Dendritic cell treated with granulocyte-macrophage colony-stimulating factor and Interleukin-4, amounts not matched to agents 40 ng/mL and 50 ng/mL, for 4 days (primary cell): Measurements from ENCODE around the gene EGFL7.

Experiments
- H3K27ac Mint-ChIP-seq: one replicate; pipeline ENCODE4 v1.8.0; 2022; ENCODE audit warnings: mild to moderate bottlenecking, mixed read lengths
- H3K27me3 Mint-ChIP-seq: one replicate; pipeline ENCODE4 v1.8.0; 2022; ENCODE audit warnings: mild to moderate bottlenecking, mixed read lengths
- H3K36me3 Mint-ChIP-seq: one replicate; pipeline ENCODE4 v1.8.0; 2022; ENCODE audit warnings: low read depth, mixed read lengths
- H3K4me1 Mint-ChIP-seq: one replicate; pipeline ENCODE4 v1.8.0; 2022; ENCODE audit warnings: low read depth, mixed read lengths
- H3K4me3 Mint-ChIP-seq: one replicate; pipeline ENCODE4 v1.8.0; 2022; ENCODE audit warnings: mild to moderate bottlenecking, moderate library complexity, mixed read lengths
- H3K9me3 Mint-ChIP-seq: one replicate; pipeline ENCODE4 v1.8.0; 2022; ENCODE audit warnings: mixed read lengths
- intact Hi-C: fragments of 100-400 bp; cut with micrococcal nuclease; formaldehyde crosslinking; loops from one replicate; pipeline ENCODE4 v1.15.0; 2022

The EGFL7 gene

DNA sequence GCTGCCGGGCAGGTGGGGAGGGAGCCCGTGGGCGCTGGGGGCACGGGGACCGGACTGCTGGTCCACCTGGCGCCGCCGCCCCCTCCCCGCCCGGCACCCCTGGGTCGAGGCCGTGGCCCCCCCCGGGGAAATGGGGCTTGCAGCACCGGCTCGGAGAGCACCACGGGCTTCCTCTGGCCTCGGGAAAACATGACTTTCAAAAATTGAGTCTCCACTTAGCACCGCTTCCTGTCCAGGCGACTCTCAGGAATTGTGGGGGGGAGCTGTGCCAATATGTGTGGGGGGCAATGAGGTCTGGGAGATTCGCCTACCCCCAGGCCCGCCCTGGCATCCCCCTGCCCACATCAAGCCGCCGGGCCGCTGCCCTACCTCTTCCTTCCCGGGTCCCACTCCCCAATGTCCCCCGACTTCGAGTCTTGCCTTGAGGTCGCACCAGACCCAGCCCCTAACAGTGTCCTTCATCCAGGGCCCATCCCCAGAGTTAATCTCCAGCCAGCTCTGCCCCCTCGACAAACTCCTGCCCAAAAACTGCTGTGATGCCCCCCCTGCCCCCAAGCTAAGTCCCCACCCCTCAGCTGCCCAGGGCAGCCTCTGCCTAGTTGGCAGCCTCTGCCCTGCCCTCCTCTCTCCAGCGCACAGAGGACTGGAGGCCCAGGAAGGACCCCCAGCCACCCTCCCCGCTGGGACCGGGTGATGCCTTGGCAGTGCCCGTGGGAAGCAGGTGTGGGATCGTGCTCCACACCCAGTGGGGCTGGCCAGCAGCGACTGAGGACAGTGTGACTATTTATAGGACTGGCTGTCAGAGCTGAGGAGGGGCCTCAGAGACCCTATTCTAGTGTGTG, 3.9 kb downstream of the EGFL7 start:
- Mint-ChIP-seq H3K27ac (peak overlapping the region; percentile 59), H3K9me3 (no peaks in the 10 kb centered on the region), H3K4me3 (peak overlapping the region; percentile 50), H3K36me3 (no peaks in the 10 kb centered on the region), H3K4me1 (peaks cover 12% of the 10 kb centered on the region), H3K27me3 (peaks cover 88% of the 10 kb centered on the region)
- intact Hi-C loops = no loop called here

DNA sequence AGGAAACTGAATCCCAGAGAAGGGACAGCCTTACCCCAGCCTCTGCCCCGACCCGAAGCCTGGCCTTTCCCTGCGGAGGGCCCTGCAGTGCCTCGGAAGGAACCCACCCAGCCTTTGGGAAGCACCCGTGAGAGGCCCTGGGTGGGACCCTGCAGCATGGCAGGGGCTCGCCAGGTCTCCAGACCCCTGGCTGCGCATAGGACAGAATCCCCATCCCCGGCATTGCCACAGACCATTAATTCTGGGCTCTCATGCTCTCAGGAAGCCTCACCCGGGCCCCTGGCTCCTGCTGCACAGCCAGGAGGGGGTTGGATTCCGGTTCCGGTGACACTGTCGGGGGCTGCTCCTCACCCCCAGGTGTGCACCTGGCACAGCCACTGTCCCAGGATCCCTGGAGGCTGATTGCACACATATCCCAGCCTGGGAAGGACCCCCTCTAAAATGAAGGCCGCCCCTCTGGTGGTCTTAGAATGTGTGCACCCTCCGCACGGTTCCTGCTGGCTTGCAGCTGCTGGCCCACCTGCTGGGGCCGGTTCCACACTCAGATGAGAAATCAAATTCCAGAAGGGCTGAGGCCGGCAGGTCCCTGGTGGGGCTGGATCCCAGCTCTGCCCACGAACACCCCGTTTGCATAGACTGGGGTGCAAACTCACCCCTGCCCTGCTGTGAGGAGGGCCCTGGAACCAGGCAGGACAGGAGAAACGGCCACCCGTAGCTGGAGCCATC, 4.7 kb downstream of the EGFL7 start:
- Mint-ChIP-seq H3K4me3 (no peak overlapping the region), H3K4me1 (peaks cover 12% of the 10 kb centered on the region), H3K36me3 (peaks cover 4% of the 10 kb centered on the region), H3K27ac (no peak overlapping the region), H3K9me3 (no peaks in the 10 kb centered on the region), H3K27me3 (peaks cover 81% of the 10 kb centered on the region)
- intact Hi-C loops = no loop called here

DNA sequence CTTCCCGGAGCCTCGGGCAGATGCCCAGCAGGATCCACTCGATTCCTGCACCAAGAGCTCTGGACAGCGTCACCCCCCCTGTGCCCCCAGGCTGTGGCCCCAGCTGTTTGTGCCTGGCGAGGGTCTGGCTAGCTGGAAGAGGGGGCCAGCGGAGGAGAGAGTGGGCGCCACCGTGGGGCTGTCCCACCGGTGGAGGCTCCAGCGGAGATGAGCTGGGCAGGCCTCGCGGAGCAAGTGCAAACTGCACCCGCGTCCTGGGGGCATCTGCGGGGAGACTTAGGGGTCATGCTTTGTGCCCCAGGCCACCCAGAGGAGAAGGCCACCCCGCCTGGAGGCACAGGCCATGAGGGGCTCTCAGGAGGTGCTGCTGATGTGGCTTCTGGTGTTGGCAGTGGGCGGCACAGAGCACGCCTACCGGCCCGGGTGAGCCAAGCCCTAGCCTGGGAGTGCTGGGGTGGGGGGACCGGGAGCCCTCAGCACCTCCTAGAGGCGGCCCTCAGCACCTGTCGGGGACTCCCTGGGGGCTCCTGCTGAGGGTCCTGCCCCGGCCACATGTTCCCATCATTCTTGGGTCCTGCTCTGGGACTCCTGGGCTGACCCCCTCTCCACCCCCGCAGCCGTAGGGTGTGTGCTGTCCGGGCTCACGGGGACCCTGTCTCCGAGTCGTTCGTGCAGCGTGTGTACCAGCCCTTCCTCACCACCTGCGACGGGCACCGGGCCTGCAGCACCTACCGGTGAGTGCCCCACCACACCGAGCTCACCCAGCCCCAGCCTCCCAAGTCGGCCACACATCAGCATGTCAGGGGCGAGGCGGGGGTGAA, 5.4 kb downstream of the EGFL7 start:
- Mint-ChIP-seq H3K9me3 (no peaks in the 10 kb centered on the region), H3K4me1 (peaks cover 12% of the 10 kb centered on the region), H3K4me3 (no peak overlapping the region), H3K27me3 (peaks cover 73% of the 10 kb centered on the region), H3K27ac (no peak overlapping the region), H3K36me3 (peaks cover 12% of the 10 kb centered on the region)
- intact Hi-C loops = no loop called here

DNA sequence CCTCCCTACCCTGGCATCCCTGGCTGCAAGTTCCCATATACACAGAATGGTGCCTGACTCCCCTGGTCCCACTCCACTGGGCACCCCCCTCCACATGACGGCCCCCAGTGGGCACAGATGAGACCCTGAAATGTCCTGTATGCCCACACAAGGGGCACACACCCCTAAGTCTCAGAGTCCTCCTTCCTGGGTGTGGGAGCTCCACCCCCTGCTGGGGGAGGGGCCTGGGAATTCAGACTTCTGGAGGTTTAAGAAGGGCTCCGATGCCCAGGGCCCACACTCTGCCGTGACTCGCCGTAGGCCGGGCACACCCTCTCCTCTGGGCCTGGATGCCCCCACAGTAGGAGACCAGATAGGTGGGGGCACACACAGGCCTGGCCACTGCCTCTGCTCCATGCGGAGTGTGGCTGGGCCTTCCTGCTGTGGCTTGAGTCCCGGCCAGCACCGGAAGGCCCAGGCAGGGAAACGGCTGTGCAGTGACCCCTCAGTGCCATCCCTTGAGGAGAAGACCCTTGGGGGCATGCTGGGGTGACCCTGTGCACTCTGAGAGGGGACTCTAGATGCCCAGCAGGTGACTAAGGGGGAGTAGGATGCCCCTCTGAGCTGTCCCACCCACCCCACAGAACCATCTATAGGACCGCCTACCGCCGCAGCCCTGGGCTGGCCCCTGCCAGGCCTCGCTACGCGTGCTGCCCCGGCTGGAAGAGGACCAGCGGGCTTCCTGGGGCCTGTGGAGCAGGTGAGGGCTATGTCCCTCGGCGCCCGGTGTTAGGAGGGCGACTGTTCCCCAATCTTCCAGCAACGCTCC, 6.5 kb downstream of the EGFL7 start:
- Mint-ChIP-seq H3K27ac (no peak overlapping the region), H3K9me3 (no peaks in the 10 kb centered on the region), H3K4me1 (peaks cover 12% of the 10 kb centered on the region), H3K36me3 (peaks cover 23% of the 10 kb centered on the region), H3K27me3 (peaks cover 63% of the 10 kb centered on the region), H3K4me3 (no peak overlapping the region)
- intact Hi-C loops = no loop called here

DNA sequence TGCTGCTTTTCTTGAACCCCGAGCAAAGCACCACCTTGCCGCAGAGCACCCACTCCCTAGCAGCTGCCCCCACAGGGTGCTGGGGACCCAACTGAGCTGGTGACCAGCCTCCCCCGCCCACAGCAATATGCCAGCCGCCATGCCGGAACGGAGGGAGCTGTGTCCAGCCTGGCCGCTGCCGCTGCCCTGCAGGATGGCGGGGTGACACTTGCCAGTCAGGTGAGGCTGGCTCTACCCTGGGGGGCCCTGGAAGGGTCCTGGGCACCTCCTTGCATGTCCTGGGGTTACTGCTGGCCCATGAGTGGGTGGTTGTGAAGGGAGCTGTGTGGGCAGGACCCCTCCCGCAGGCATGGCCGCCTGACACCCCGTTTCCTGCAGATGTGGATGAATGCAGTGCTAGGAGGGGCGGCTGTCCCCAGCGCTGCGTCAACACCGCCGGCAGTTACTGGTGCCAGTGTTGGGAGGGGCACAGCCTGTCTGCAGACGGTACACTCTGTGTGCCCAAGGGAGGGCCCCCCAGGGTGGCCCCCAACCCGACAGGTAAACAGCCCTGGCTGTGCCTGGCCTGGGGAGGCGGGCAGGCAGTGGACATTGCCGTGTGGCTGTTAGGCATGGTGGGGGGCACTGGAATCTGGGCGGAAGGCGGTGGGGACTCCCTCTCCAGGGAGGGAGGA, 7.2 kb downstream of the EGFL7 start:
- H3K27ac Mint-ChIP-seq = no peak overlapping the region
- no peak overlapping the region for H3K4me3 Mint-ChIP-seq
- intact Hi-C loops = no loop called here
- H3K4me1 Mint-ChIP-seq = peaks cover 13% of the 10 kb centered on the region
- peaks cover 30% of the 10 kb centered on the region for H3K36me3 Mint-ChIP-seq
- H3K9me3 Mint-ChIP-seq = no peaks in the 10 kb centered on the region
- H3K27me3 Mint-ChIP-seq = peaks cover 55% of the 10 kb centered on the region

DNA sequence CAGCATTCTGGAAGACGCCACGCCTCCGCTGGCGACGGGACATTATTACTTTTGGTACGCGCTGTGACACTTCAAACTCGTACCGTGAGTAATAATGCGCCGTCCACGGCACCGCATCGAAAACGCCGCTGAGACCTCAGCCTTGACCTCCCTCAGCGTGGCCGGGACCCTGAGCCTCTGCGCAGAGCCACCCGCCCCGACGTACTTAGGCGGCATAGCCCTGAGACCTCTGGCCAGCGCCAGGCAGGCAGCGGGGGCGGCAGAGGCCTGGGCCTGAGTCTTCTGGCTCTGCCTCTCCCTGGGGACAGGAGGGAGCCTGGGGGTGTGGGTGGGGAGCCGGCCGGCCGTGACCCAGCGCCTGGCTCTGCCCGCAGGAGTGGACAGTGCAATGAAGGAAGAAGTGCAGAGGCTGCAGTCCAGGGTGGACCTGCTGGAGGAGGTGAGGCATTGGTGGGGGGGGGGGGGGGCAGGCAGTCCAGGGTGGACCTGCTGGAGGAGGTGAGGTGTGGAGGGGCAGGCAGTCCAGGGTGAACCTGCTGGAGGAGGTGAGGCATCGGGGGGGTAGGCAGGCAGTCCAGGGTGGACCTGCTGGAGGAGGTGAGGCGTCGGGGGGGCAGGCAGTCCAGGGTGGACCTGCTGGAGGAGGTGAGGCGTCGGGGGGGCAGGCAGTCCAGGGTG, 8.0 kb downstream of the EGFL7 start:
- H3K4me3 Mint-ChIP-seq = no peak overlapping the region
- no peak overlapping the region for H3K27ac Mint-ChIP-seq
- intact Hi-C loops = no loop called here
- peaks cover 50% of the 10 kb centered on the region for H3K27me3 Mint-ChIP-seq
- peaks cover 11% of the 10 kb centered on the region for H3K4me1 Mint-ChIP-seq
- H3K9me3 Mint-ChIP-seq = no peaks in the 10 kb centered on the region
- peaks cover 37% of the 10 kb centered on the region for H3K36me3 Mint-ChIP-seq

DNA sequence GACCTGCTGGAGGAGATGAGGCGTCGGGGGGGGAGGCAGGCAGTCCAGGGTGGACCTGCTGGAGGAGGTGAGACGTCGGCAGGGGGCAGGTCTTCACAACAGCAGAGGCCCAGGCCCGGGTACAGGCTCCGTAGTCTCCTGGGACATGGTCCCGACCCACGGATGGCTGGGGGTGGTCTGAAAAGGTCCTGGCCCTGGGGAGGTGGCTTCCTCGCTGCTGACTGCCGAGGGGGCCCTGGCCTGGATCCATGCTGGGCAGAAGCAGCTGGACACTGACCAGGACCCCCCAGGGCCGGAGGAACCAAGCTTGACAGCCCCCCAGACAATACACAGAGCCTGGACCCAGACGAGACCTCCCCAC, 8.5 kb downstream of the EGFL7 start:
- H3K27me3 Mint-ChIP-seq = peaks cover 50% of the 10 kb centered on the region
- no peak overlapping the region for H3K4me3 Mint-ChIP-seq
- intact Hi-C loops = no loop called here

DNA sequence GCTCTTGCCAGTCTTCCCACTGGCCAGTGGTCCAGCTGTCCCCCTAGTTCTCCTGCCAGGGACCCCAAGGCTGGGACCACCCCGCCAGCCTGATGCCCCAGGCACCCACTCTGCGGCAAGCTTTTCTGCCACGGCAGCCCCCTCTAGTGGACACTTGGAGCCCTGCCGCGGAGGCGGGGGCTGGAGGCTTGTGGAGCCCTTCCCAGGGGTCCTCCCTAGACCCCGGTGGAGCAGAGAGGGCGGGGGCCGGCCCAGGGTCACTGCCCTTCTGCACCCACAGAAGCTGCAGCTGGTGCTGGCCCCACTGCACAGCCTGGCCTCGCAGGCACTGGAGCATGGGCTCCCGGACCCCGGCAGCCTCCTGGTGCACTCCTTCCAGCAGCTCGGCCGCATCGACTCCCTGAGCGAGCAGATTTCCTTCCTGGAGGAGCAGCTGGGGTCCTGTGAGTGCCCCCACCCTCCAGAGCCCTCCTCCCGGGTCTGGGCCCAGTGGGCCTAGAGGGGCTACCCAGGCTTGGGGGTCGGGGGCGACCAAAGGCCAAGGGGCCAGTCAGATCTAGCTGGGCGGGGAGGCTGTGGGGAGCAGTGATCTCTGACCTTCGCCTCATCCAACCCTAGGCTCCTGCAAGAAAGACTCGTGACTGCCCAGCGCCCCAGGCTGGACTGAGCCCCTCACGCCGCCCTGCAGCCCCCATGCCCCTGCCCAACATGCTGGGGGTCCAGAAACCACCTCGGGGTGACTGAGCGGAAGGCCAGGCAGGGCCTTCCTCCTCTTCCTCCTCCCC, 9.1 kb downstream of the EGFL7 start:
- Mint-ChIP-seq H3K4me3 (no peak overlapping the region), H3K36me3 (peaks cover 48% of the 10 kb centered on the region), H3K27ac (no peak overlapping the region), H3K4me1 (peaks cover 5% of the 10 kb centered on the region), H3K27me3 (peaks cover 44% of the 10 kb centered on the region), H3K9me3 (no peaks in the 10 kb centered on the region)
- intact Hi-C loops = no loop called here

More for the DNA sequence above, 8.5 kb downstream of the EGFL7 start:
- Mint-ChIP-seq H3K36me3 (peaks cover 42% of the 10 kb centered on the region), H3K27ac (no peak overlapping the region), H3K9me3 (no peaks in the 10 kb centered on the region), H3K4me1 (peaks cover 11% of the 10 kb centered on the region)

DNA sequence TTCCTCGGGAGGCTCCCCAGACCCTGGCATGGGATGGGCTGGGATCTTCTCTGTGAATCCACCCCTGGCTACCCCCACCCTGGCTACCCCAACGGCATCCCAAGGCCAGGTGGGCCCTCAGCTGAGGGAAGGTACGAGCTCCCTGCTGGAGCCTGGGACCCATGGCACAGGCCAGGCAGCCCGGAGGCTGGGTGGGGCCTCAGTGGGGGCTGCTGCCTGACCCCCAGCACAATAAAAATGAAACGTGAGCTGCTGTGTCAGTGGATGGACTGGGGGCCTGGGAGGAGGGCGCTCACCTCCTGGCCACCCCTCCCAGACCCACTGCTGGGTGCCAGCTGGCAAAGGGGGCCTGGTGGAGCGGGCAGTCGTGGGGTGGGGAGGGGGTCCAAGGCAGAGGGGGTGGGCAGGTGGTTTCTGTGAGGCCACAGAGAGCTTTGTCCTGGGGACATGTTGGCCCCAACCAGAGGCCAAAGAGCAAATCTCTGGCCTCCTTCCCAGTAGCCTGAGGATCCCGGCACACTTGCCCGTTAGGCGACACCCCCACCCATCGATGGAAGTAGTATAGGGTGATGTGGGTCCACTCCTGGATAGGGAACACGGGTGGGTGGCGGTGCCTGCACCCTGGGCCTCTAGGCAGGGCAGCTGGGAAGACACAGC, 9.8 kb downstream of the EGFL7 start:
- intact Hi-C loops = no loop called here
- H3K4me3 Mint-ChIP-seq = no peak overlapping the region
- H3K36me3 Mint-ChIP-seq = peaks cover 55% of the 10 kb centered on the region
- H3K4me1 Mint-ChIP-seq = peaks cover 5% of the 10 kb centered on the region
- peaks cover 37% of the 10 kb centered on the region for H3K27me3 Mint-ChIP-seq
- no peaks in the 10 kb centered on the region for H3K9me3 Mint-ChIP-seq
- H3K27ac Mint-ChIP-seq = no peak overlapping the region

DNA sequence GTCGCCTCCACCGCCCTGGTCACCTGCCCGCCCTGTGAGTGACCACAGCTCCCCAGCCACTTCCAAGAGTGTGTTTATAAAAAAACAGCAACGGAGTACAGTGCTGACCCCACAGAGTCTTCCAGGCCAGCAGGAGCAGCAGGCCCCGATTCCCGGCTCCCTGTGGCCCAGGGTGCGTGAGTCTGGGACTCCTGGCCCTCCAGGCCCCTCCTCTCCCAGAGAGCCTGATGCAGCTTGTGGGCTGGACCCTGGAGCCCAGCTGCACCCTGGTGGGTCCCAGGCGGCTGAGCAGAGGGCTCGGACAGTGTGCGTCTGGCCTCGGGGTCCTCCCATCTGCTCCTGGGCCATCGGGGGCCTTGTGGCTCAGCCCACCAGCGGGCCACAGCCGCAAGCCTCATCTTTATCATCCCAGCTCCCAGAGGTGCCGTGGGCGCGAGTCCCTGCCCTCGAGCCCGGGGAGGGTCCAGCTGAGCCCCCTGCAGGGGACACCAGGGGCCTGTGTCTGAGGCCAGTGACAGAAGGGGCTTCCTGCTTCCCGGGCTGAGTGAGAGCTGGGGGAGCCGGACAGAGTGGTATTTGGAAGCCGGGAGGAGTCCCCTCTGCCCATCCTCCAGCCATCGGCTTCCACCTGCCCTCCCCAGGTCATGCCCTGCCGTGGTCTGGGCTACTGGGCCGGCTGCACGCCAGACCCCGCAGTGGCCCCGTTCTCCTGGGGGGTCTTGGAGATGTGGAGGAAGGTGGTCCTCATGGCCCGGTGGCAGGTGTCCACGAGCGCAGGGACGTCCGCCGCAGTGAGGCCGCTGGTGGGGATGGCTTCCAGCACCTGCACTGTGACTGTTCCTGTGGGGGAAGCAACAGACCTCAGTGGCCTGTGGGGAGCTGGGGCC, 10.6 kb downstream of the EGFL7 start:
- no peak overlapping the region for H3K27ac Mint-ChIP-seq
- no peak overlapping the region for H3K4me3 Mint-ChIP-seq
- intact Hi-C loops = no loop called here
- H3K27me3 Mint-ChIP-seq = peaks cover 29% of the 10 kb centered on the region
- no peaks in the 10 kb centered on the region for H3K9me3 Mint-ChIP-seq
- H3K36me3 Mint-ChIP-seq = peaks cover 60% of the 10 kb centered on the region
- peaks cover 5% of the 10 kb centered on the region for H3K4me1 Mint-ChIP-seq
